B cell (primary cell): ENCODE measurements around the gene TPSG1. TPM values are rescaled to one million over a fixed set of nuclear protein-coding genes. Genes with fewer than 3 reads are reported as not detected.
"Not testable (repeated sequence)": the region's sequence is repeated elsewhere in the genome, so short reads cannot be mapped to it uniquely, and the experiment has no call there.

Source experiments
- ATAC-seq: fragments of 200-7000 bp; cut with Tn5 transposase; one replicate; pipeline ENCODE4 v1.10.0; 2021; ENCODE audit warnings: low read depth, mild to moderate bottlenecking, moderate number of reproducible peaks, moderate library complexity
- CTCF ChIA-PET: fragments of 350-600 bp; sonication (Branson Sonifier 250); formaldehyde crosslinking; loops from one replicate; lab custom pipeline; 2021; ENCODE audit warnings: antibody characterized with exemption, inconsistent platforms; lab: Charles Lee
- POLR2A ChIA-PET: fragments of 350-600 bp; sonication (Branson Sonifier 250); formaldehyde crosslinking; loops from one replicate; lab custom pipeline; 2021; ENCODE audit warnings: antibody characterized with exemption; lab: Charles Lee
- DNase-seq: peaks from one replicate; pipeline ENCODE4 v3.0.0; 2013
- H2AFZ ChIP-seq: 2 replicates; pipeline ENCODE4 v1.6.1; 2012; ENCODE audit warnings: mild to moderate bottlenecking, low read depth, low read length; ENCODE audit not compliant: insufficient read depth, poor library complexity, severe bottlenecking
- H3K27ac ChIP-seq, 2 donors: 1 replicate in 1 of 2; 2 replicates in 1 of 2; pipeline ENCODE4 v1.5.1; 2012 to 2013; ENCODE audit warnings: low read length in 2 of 2, mild to moderate bottlenecking in 2 of 2, moderate library complexity in 1 of 2
- H3K27me3 ChIP-seq, 4 experiments: fragments of 200-600 bp in 1 of 4; sonication (generic) in 1 of 4; replicated peaks in 1 of 4; 1 replicate in 2 of 4; 2 replicates in 2 of 4; pipeline versions ENCODE4 v1.6.1 to v1.7.0; 2013 to 2016; ENCODE audit warnings: low read length in 3 of 4, mild to moderate bottlenecking in 2 of 4, mixed read lengths in 1 of 4, moderate library complexity in 1 of 4; ENCODE audit not compliant: insufficient read depth in 4 of 4, control insufficient read depth in 3 of 4; ENCODE audit errors: control extremely low read depth in 1 of 4
- H3K36me3 ChIP-seq, 2 experiments: replicated peaks in 1 of 2; 1 replicate in 1 of 2; 2 replicates in 1 of 2; pipeline versions ENCODE4 v1.6.1 to v1.7.1; 2013; ENCODE audit warnings: low read length in 1 of 2; ENCODE audit not compliant: insufficient read depth in 2 of 2, control insufficient read depth in 1 of 2; ENCODE audit errors: control extremely low read depth in 1 of 2, extremely low read depth in 1 of 2
- H3K4me1 ChIP-seq, 2 donors: fragments of 200-600 bp in 1 of 2; sonication (generic) in 1 of 2; 1 replicate in 1 of 2; 2 replicates in 1 of 2; pipeline versions ENCODE4 v1.5.1 to v1.6.1; 2013 to 2017; ENCODE audit warnings: low read length in 2 of 2; ENCODE audit not compliant: control insufficient read depth in 2 of 2, insufficient read depth in 2 of 2
- H3K4me2 ChIP-seq: replicated peaks from 2 replicates; pipeline ENCODE3; 2012; ENCODE audit warnings: mild to moderate bottlenecking, low read depth, low read length; ENCODE audit not compliant: poor library complexity, severe bottlenecking
- H3K4me3 ChIP-seq, 5 experiments: fragments of 200-600 bp in 1 of 5; sonication (generic) in 1 of 5; 1 replicate in 3 of 5; 2 replicates in 2 of 5; pipeline versions ENCODE4 v1.5.1 to v1.7.0; 2011 to 2016; ENCODE audit warnings: low read length in 4 of 5, mild to moderate bottlenecking in 4 of 5, low read depth in 2 of 5, control low read depth in 1 of 5, moderate library complexity in 1 of 5; ENCODE audit not compliant: insufficient read depth in 1 of 5; ENCODE audit errors: control extremely low read depth in 1 of 5, extremely low read depth in 1 of 5
- H3K79me2 ChIP-seq: fragments of 200-600 bp; sonication (generic); one replicate; pipeline ENCODE4 v1.6.0; 2016; ENCODE audit warnings: low read length; ENCODE audit not compliant: control insufficient read depth, insufficient read depth
- H3K9ac ChIP-seq: fragments of 200-600 bp; sonication (generic); 2 replicates; pipeline ENCODE4 v1.6.1; 2017; ENCODE audit warnings: mild to moderate bottlenecking, low read length, moderate library complexity
- H3K9me3 ChIP-seq, 3 donors: one replicate each; pipeline versions ENCODE4 v1.6.1 to v1.7.1; 2013; ENCODE audit warnings: low read length in 2 of 3; ENCODE audit not compliant: control insufficient read depth in 2 of 3, insufficient read depth in 1 of 3; ENCODE audit errors: control extremely low read depth in 1 of 3
- H4K20me1 ChIP-seq: 2 replicates; pipeline ENCODE4 v1.6.0; 2012; ENCODE audit warnings: mild to moderate bottlenecking, low read length; ENCODE audit not compliant: insufficient read depth, control insufficient read depth, poor library complexity, severe bottlenecking
- H3K27ac Mint-ChIP-seq: one replicate; pipeline ENCODE4 v1.8.0; 2021; ENCODE audit warnings: mixed read lengths
- H3K27me3 Mint-ChIP-seq: one replicate; pipeline ENCODE4 v1.8.0; 2021; ENCODE audit warnings: mixed read lengths
- H3K4me1 Mint-ChIP-seq: one replicate; pipeline ENCODE4 v1.8.0; 2021; ENCODE audit warnings: mixed read lengths
- H3K4me3 Mint-ChIP-seq: one replicate; pipeline ENCODE4 v1.8.0; 2021; ENCODE audit warnings: mixed read lengths
- H3K9me3 Mint-ChIP-seq: one replicate; pipeline ENCODE4 v1.8.0; 2022; ENCODE audit warnings: mixed read lengths; ENCODE audit not compliant: insufficient read depth
- CTCF ChIP-seq: fragments of 200-600 bp; IDR thresholded peaks from one replicate; pipeline ENCODE4 v1.8.0; 2022; ENCODE audit warnings: antibody characterized with exemption, mild to moderate bottlenecking
- EZH2 ChIP-seq: IDR thresholded peaks from 2 replicates; pipeline ENCODE4 v1.6.1; 2012; ENCODE audit warnings: borderline replicate concordance, low read depth, mild to moderate bottlenecking, moderate library complexity, low read length; ENCODE audit not compliant: insufficient read depth, poor library complexity, severe bottlenecking
- WGBS: methylation state at CpG from one replicate; pipeline ENCODE4 v1.1.5; 2013; ENCODE audit warnings: missing lambda C conversion rate; ENCODE audit not compliant: insufficient coverage; 5-methylcytosine and 5-hydroxymethylcytosine counted together
- intact Hi-C: fragments of 100-400 bp; cut with micrococcal nuclease; formaldehyde crosslinking; loops from one replicate; pipeline ENCODE4 v1.10.0; 2022
- polyA plus RNA-seq: library from polyadenylated mRNA; depleted of rRNA; stranded (reverse); fragments of >200 nt; gene quantifications from 2 replicates; pipeline ENCODE4 v1.2.3, GENCODE V29; 2012
- total RNA-seq, 2 donors: library from RNA; stranded (reverse); fragments of 120-200 nt in 1 of 2; gene quantifications; 1 replicate in 1 of 2; 2 replicates in 1 of 2; pipeline versions ENCODE4 v1.2.3 to v1.2.4, GENCODE V29; 2013 to 2022

TPSG1 gene
- total and polyA plus RNA-seq, 2 donors (not counting 1 experiment from before 2014, with no cell fraction given): not detected

- DNase-seq (no peak), ATAC-seq (no peak)
- H3K4me3 Mint-ChIP-seq: no peak overlapping the region
- H3K27me3 ChIP-seq: peaks cover 0 to 5% (median under 1%) of the 10 kb centered on the region in 4 experiments
- ChIA-PET CTCF (no interaction called here), POLR2A (no interaction called here)
- TF ChIP-seq EZH2 (no peak), CTCF (no peak)
- H3K9me3 ChIP-seq: no peaks in the 10 kb centered on the region
- no peak overlapping the region for H3K27ac ChIP-seq
- H3K27ac Mint-ChIP-seq: no peak overlapping the region
- H3K4me1 Mint-ChIP-seq: no peaks in the 10 kb centered on the region
- no peaks in the 10 kb centered on the region for H3K9me3 Mint-ChIP-seq
- H3K79me2 ChIP-seq: no peaks in the 10 kb centered on the region
- H3K4me1 ChIP-seq: no peaks in the 10 kb centered on the region
- no peaks in the 10 kb centered on the region for H4K20me1 ChIP-seq
- H3K4me2 ChIP-seq: no peak overlapping the region
- H3K9ac ChIP-seq: no peak overlapping the region
- 48% methylated on average over 9 of the region's 12 CpGs for WGBS
- no peak overlapping the region for H2AFZ ChIP-seq
- peaks cover 3% of the 10 kb centered on the region for H3K27me3 Mint-ChIP-seq
- H3K36me3 ChIP-seq: no peaks in the 10 kb centered on the region
- H3K4me3 ChIP-seq: no peak overlapping the region
- intact Hi-C loops: no loop called here
These were observed 19.8 kb upstream of the TPSG1 start for GRCh38 chr16:1244881-1245280.

GRCh38 chr16:1243907-1244850 is 19.1 kb upstream of the TPSG1 start:
- H3K4me3 Mint-ChIP-seq, H3K4me2 ChIP-seq, POLR2A ChIA-PET, H3K9ac ChIP-seq, H3K9me3 Mint-ChIP-seq, intact Hi-C loops, H3K4me1 Mint-ChIP-seq, DNase-seq, H3K4me1 ChIP-seq, H3K27me3 ChIP-seq, H3K27ac Mint-ChIP-seq, ATAC-seq, H4K20me1 ChIP-seq, H3K36me3 ChIP-seq, H3K79me2 ChIP-seq, H3K4me3 ChIP-seq, H3K9me3 ChIP-seq, H2AFZ ChIP-seq, CTCF ChIA-PET, H3K27me3 Mint-ChIP-seq, H3K27ac ChIP-seq: not testable (repeated sequence)
- 71% methylated on average over 15 of the region's 32 CpGs for WGBS

- H3K9me3 Mint-ChIP-seq, H3K4me3 ChIP-seq, H3K4me2 ChIP-seq, H4K20me1 ChIP-seq, H3K4me1 Mint-ChIP-seq, H3K27ac Mint-ChIP-seq, H3K9ac ChIP-seq, POLR2A ChIA-PET, DNase-seq, CTCF ChIA-PET, H3K79me2 ChIP-seq, H3K4me1 ChIP-seq, H3K4me3 Mint-ChIP-seq, H3K27ac ChIP-seq, H3K36me3 ChIP-seq, H3K9me3 ChIP-seq, intact Hi-C loops, H2AFZ ChIP-seq, H3K27me3 ChIP-seq, H3K27me3 Mint-ChIP-seq, ATAC-seq: not testable (repeated sequence)
- WGBS: 71% methylated on average over 4 of the region's 11 CpGs
These were observed 18.3 kb upstream of the TPSG1 start for GRCh38 chr16:1243363-1243762.
